Measurements from ENCODE around the gene SDK1.

Gene SDK1

DNA sequence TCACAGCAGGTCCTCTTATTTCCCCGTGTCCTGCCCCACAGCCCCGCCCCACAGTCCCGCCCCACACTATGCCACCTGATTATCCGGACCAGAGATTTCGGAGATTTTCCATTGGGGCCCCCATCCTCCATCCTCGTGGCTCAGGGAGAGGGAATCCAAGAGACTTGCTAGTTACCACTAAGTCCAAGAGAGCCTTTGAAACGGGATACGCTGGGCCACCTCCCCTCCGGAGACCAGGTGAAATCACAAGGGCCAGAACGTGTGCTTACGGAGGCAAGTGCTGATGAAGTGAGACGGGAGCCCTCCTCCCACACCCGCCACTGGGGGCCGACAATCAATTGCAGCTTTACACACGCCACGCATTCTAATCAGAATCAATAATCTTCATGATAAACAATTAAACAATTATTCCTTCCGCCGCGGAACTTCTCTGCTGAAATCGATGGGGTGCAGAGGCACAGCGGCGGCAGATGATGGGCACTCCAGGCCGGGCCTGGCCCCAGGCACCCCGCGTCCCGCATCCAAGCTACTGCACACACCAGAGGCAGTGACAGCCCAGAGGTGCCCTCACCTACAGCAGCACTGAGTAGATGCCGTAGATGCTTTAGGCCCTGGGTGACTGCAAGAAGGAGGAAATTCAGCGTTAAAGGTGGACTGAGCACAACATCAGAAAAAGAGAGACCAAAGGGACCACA lies 847.0 kb downstream of the SDK1 start:
- DNase-seq, result no peak

DNA sequence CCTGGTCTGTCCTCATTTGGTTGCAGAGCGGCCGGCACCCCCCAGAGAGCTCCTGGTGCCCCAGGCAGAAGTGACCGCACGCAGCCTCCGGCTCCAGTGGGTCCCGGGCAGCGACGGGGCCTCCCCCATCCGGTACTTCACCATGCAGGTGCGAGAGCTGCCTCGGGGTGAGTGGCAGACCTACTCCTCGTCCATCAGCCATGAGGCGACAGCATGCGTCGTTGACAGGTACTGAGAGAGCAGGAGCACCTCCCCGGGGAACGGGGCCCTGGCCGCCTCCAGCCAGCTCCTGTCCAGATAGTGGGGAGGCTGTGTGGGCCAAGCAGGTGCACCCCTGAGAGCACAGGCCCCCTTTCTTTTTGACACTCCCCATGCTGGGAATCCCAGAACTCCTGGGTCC lies 848.2 kb downstream of the SDK1 start:
- DNase-seq, result no peak

DNA sequence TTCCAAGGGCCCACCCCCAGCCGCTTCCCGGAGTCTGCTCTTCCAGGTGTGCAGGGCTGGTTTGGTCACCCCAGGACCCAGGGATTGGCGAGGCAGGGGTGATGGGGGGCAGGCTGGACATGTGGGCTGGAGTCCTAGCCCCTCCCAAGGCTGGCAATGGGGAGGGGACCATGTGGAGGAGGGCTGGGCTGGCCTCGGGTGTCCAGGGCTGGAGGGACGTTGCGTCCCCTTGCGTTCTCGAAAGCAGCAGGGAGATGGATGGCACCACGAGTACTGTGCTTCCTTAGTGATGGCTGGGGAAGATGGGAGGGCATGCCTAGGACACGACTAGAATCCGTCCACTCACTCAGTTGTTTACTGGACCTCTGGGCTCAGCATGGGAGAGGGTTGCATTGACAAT lies 848.6 kb downstream of the SDK1 start:
- DNase-seq, result no peak

DNA sequence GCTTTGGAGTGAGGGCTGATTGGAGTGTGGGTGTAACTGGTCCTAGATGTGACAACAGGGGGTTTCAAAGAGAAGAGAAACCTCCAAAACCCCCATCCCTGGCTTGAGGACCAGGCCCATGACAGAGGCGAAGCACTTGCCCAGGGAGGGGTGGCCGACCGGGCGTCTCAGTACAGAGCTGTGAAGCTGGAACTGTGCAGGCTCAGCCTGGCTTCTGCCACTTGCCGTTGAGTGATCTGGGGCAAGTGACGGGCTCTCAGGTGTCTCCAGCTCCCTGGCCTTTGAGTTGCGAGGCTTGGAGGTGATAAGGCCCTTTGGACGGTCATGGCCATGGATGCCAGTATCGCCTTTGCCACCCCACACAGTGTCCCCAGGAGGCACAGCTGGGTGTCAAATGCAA lies 849.7 kb downstream of the SDK1 start:
- no peak for DNase-seq

DNA sequence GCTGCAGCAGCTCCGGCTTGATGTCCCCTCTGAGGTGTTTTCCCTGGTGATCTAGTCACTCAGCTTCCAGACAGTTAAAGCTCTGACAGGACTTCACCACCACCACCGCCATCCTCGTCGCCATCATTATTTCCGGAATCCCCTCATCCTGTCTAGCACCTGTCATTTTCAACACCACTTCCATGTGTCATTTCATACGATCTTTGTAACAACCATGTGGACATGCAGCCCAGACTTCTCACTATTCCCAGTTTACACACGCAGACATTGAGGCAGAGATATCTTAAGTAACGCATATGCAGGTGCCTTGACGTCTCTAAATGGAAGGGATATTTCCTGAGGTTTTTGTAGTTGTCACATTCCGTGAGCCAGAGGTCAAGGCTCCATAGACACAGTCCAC lies 850.5 kb downstream of the SDK1 start:
- DNase-seq, result no peak

DNA sequence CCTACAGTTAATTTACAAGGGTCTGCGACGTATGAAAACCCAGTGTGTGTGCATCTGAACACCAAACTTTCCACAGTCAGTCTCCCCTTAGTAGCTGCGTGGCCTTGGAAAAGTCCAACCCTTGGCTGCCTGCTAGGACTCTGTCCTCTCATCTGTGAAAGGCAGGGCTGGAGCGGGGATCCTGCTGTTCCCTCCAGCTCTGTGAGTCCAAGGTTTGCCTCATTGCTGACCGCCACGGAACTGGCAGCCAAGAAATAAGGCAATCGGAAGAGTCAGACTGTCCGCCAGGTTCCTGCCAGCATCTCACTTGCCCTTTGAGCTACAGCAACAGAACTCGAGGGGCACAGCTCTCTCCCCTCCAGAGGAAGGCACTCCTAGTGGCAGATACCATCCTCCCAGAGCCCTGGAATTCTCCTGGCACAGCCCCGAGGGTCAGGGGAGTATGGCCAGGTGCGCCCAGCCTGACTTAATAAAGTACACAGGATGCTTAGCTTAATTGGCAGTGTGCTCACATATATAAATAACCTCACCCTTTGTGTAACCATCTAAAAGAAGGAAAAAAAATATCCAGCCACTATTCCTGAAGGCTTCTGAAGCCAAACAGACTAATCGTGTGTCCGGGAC lies 851.0 kb downstream of the SDK1 start:
- DNase-seq, result no peak

DNA sequence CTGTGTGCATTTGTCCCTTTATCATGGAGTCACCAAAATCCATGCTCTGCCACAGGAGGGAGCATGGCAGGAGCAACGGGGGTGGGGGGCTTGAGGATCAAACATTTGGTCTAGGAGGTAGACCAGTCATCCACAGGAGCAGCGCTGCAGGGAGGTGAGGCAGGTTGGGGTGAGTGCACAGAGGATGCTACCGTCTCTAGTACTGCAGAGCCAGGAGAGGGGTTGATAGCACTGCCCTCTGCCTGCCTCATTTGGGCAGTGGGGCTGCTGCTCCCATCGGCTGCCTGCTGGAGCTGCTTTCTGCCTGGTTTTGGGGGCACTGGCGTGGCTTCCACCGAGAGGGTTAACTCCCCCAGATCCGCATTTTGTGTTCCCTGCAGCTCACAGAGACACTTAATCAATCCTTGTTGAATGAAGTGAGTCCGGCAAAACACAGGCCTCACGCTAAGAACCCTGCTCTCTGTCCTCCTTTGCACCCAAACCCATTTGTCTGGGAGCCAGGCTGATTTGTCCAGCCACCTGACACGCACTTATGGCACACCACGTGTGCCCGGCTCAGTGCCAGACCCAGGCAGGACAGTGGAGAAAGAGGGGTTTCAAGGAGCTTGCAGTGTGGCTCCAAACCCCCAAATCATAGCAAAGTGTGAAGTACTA lies 854.0 kb downstream of the SDK1 start:
- DNase-seq, result no peak

DNA sequence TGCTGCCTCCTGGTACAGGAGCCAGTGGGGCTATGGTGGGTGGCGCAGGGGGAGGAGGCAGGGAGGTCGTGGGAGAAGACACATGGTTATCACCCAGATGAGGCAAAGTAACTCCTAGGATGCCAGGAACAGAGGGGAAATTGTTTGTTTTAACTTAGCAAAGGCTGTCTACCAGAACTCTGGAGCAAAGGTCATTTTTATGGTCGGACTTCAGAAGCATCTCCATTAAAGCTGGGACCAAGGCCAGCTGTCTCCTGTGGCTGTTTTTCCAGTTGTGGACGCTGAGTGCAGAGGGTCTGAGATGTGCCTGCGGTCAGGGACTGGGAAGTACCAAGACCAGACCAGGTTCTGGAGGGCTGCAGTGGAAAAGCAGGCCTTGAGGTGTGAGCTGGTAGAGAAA lies 855.1 kb downstream of the SDK1 start:
- no peak for DNase-seq

DNA sequence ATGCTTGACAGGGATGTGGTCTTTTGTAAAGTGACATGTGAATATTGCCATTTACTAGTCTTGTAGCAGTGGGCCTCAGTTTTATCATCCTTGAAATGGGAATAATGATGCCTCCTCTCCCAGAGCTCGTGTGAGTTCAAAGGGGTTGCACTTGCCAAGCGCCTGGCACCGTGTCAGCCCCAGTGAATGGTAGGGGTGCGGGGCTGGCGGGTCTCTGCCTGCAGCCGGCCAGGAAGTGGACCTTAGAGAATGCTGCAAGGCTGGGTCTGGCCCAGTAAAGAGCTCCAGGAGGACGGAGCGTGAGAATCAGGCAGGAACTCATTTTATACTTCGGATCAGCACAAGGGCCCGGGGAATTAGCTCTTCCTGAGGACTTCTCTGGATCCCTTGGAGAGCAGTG lies 856.6 kb downstream of the SDK1 start:
- no peak for DNase-seq

DNA sequence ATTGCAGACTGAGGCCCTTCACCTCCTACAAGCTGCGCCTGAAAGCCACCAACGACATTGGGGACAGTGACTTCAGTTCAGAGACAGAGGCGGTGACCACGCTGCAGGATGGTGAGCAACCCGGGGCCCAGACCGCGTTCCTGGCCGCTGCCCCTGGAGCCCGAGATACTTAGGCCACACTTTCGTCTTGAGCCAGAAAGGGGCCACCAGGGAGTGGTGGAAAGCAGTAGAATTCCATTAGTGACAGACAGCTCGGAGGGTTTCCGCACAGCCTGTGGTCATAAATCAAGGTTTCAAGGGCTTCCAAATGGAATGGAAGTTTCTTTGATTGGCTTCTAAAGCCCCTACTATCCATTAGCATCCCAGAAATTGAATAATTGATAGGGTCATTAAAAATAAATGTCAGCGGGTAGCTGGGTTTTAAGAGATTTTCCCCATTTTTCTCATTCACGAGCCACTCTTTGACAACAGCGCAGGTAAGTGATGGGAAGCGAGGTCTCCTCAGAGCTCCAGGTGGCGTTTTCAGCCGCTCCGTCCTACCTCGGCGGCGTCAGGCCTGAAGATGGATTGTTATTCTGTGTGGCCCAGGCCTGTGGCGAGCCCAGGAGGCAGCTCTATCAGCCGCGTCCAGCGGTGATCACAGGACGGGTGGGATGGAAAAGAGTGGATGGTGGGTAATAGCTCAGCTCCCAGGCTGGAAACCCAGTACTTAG lies 857.5 kb downstream of the SDK1 start:
- no peak for DNase-seq

DNA sequence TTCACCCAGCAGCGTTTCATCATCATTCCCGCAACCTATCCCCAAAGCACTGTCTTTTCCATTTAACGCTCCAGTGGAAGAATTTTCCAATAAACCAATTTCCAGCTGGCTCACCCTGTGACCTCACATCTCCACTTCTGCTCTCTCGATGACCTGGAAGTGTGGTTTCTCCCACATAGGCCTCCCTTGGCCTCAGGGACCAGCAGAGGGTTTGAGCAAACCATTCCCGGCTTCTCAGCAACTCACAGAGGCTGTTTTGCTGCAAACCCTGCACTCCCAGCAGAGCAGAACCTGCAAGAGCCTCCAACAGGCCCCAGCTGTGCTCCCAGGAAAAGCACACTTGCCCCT lies 858.1 kb downstream of the SDK1 start:
- DNase-seq, result no peak

DNA sequence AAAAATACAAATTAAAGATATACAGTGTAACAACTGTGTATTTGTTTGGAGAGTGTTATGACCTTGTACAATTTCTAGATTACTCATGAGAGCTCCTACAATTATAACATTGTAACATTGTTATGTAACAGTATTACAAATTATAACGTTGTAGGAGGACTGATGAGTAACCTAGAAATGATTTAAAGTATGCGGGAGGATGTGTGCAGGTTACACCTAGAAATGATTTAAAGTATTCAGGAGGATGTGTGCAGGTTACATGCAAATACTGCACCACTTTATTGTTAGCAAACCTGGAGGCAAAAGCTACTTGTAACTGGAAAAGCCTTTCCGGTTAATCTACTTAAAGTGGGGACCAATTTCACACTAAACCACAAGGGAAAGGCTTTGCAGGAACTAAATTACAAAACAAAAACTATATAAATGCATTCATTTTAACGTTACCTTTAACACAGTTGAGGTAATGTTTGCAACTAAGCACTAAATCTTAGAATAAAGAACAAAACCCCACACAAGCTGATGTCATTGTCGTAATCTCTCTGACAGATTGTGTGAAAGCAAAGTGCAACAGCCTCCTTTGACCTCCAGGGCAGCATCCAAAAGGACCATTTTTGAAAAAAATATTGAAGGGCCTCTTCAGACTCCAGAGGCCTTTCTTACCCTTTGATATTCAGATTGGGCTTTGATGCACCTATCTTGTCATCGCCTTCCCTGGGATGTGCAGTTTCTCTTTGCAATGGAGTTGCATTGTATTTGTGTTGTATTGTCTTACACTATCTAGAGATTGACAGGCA lies 858.9 kb downstream of the SDK1 start:
- DNase-seq, result no peak

DNA sequence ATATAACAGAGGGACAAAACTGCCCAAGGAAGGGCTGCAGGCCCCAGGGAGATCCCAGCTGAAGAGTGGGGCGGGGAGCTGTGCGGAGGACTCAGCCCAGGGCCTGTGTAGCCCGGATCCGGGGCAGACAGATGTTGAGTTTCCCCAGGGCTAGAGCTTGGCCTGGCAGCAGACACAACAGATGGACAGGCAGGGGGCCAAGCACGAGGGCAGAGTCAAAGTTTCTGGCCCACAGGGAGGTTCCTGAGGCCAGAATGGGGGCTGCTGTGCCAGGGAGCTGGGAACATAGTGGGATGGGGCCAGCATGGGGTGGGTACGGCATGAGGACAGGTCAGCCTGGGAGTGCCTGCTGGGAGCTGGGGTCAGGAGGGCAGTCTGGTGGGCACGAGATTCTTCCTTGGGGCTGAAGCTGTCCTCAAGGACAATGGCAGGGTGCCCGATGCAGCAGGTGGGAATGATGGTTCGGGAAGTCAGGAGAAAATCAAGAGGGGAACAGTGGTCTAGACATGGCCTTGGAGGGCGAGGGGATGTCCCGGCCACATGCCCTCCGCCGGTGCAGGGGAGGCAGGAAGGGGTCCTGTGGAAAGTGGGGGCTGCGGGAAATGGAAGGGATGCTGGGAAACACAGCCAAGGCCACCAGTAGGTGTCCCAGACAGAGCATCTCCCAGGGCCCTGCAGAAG lies 862.0 kb downstream of the SDK1 start:
- DNase-seq, result no peak

DNA sequence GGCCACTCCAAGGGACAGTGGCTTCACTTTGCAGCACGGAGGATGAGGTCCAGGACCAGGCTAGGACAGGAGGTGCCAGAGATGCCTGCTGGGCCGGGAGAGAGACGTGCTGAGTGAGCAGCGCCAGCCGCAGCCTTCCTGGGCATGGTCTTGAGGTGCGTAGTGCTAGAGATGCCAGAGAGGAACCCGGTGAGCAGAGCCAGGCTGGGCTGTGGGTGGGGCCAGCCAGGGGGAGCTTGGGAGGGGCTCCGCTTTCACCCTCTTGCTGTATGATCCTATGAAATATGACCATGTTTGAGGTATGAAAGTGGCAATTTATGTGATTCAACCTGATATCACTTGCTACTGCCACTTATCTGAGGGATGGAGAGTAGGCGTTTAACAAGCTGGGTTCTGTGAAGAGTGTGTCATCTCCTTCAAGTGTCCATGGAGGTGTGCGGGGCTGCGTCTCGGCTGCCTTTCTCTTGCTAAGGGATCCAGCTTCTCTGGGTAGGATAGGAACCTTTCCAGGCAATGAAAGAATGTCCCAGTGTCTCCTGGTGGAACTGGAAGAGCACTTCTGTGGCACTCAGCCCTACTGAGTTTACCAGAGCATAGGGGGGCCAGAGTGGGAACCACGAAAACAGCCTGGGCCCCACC lies 862.6 kb downstream of the SDK1 start:
- DNase-seq, result no peak

DNA sequence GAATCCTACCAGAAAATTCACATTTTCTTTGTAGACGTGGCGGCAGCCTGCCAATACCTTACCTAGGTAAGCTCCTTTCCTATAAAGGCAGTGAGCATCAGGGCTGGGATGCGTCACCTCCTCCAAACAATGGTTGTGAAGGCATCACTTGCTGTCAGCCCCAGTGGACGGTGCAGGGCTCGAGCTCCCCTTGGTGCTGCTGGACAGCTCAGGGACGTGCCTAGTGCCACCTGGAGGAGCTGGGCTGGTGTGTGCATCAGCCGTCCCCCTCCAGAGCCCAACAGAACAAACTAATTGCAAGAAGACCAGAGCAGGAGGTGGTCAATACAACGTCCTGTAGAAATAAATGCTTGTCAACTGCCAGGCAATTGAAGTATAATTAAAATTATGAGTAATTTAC lies 863.5 kb downstream of the SDK1 start:
- DNase-seq, result no peak

DNA sequence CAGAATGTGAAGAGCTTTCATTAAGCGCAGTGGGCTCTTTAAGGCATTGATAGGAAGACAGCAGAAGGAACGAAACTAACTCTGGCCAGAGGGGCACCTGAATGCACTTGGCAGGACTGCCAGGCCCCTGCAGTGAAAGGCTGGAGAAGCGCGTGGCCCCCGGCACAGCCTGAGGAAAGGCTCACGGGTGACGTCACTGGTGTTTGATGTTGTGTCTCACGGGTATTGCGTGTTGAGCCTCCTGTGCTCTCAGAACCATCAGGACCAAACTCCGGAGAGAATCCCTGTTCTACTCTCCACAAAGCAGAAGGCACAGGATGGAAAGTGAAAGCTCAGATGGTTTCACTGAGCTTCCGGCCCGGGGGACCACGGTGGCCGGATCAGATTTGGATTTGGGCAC lies 865.3 kb downstream of the SDK1 start:
- no peak for DNase-seq

DNA sequence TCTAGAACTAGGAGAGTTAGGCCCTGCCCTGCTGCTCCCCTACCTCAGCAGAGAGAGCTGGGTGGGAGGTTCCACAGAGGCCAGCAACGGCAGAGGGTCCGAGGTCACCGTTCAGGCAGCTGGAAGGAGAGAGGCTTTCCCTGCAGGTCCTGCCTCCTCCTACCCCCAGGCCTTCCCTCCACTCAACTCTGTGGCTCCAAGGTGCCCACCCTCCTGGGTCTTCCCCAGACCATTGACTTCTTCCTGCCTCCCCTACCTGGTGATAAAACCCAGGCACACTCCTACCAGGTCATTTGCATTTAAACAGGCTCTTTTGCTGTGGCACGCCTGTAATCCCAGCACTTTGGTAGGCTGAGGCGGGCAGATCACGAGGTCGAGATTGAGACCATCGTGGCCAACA lies 865.8 kb downstream of the SDK1 start:
- no peak for DNase-seq

DNA sequence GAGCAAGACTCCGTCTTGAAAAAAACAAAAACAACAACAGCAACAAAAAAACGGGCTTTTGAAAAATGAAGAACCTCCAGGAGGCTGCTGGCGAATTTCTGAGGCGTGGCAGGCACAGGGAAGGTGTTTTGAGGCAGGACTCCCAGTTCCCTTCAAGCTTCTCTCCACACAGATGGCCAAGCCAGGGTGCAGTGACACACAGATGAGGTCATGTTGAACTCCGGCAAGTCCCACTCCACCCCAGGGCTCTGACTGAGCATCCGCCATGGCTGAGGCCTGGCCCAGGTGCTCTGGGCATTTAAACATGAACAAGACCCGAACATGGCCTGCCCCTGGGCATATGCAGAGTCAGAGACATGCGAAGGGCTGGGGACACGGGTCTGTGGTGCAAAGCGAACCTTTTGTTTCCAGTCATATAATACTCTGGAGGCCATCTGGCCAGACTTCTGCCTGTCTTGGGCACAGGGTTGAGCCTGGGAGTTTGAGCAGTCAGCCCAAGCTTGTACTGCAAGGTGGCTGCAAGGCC lies 866.4 kb downstream of the SDK1 start:
- no peak for DNase-seq

DNA sequence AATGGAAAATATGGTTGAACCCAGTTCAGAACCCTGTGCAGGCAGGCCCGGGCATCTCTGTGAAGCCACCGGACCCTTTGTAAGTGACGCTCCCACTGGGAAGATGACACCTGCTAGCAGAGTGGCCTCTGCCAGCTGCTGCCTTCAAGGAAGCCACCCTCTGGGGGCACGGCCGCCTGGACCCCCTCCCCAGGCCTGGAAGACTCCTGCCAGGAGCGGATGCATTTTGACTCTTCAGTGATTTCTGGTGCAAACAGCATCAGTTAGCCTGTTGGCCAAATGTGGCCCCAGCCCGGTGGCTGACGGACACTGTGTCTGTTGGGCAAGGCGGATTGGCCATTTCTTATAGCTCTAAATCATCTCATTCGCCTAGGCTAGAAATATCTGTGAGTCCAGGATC lies 867.0 kb downstream of the SDK1 start:
- no peak for DNase-seq

DNA sequence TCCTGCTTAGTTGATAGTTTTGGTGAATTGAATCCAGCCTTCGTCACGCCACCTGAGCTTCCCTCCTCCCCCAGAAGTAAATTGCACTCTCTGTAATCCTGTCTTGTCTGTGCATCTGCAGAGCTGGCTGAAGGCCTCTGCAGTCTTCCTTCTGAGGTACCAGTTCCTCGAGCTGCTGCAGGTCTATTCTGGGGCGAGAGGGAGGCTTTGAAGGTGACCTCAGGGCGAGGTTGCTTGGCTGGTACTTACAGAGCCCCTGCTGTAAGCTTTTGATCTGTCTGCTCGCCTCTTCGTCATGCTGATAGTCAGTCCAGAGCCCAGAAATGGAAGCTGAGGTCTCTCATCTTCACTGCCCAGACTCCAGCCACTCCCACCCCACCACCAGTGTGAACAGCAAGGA lies 867.5 kb downstream of the SDK1 start:
- DNase-seq, result no peak

DNA sequence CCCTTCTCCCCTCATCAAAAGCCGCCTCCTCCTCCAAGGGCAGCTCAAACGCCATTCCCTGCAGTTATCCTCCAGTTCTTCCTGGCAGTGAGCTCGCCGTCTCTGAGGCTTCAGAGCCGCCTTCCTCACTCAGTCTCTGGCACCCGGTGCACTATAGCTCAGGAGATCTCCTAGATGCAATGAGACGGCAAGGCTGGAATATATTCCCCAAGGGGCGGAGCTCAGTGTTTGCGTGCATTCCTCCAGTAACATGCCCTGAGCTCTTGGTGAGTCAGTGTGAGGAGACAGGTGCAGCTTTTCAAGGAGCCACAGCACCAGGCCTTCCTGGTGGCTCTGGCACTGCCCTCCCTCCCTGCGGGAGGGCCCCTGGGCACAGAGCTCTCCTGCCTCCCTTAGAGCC lies 868.4 kb downstream of the SDK1 start:
- no peak for DNase-seq
